HepG2 (cell line): Measurements from ENCODE around the gene SDR42E2. TPM values are rescaled to one million over a fixed set of nuclear protein-coding genes. Genes with fewer than 3 reads are reported as not detected.

Experiments
- EP300 ChIP-seq, 3 experiments: sonication (generic) in 1 of 3; formaldehyde crosslinking in 1 of 3; IDR thresholded peaks; 2 replicates each; pipeline versions ENCODE4 v1.5.1 to v1.6.1; 2011 to 2020; ENCODE audit warnings: low read depth in 2 of 3, low read length in 2 of 3, borderline replicate concordance in 1 of 3, improper control_type of control experiment in 1 of 3, mild to moderate bottlenecking in 1 of 3, missing genetic modification reagents in 1 of 3, moderate library complexity in 1 of 3
- FOSL1 ChIP-seq: sonication (generic); formaldehyde crosslinking; IDR thresholded peaks from 2 replicates; pipeline ENCODE4 v1.9.0; 2021; ENCODE audit warnings: missing genetic modification reagents, borderline replicate concordance
- HNF4G ChIP-seq, 2 experiments: sonication (generic) in 1 of 2; formaldehyde crosslinking in 1 of 2; IDR thresholded peaks; 2 replicates each; pipeline versions ENCODE4 v1.4.0 to v1.6.1; 2011 to 2020; ENCODE audit warnings: borderline replicate concordance in 2 of 2, low read depth in 2 of 2, mild to moderate bottlenecking in 2 of 2, low read length in 1 of 2, missing genetic modification reagents in 1 of 2, moderate library complexity in 1 of 2
- HNRNPLL ChIP-seq: fragments of 200-400 bp; formaldehyde crosslinking; IDR thresholded peaks from 2 replicates; pipeline ENCODE4 v1.6.1; 2017; ENCODE audit warnings: mild to moderate bottlenecking, low read depth, low read length; ENCODE audit not compliant: poor library complexity, severe bottlenecking
- MIER2 ChIP-seq: IDR thresholded peaks from 2 replicates; pipeline ENCODE4 v1.6.1; 2016; ENCODE audit warnings: missing biosample characterization, missing genetic modification reagents
- NFKBIZ ChIP-seq: IDR thresholded peaks from 2 replicates; pipeline ENCODE4 v1.6.1; 2018; ENCODE audit warnings: missing genetic modification reagents, missing compliant biosample characterization
- SMARCC2 ChIP-seq: fragments of 450-650 bp; IDR thresholded peaks from 2 replicates; pipeline ENCODE4 v1.6.1; 2017; ENCODE audit warnings: antibody characterized with exemption, mild to moderate bottlenecking
- SOX13 ChIP-seq, 3 experiments: fragments of 450-650 bp in 1 of 3; sonication (generic) in 1 of 3; formaldehyde crosslinking in 1 of 3; IDR thresholded peaks in 2 of 3; conservative IDR thresholded peaks in 1 of 3; 2 replicates each; pipeline versions ENCODE4 v1.5.0 to v1.6.1; 2016 to 2020; ENCODE audit warnings: antibody characterized with exemption in 1 of 3, mild to moderate bottlenecking in 1 of 3, missing compliant biosample characterization in 1 of 3, missing genetic modification reagents in 1 of 3, moderate library complexity in 1 of 3
- TBL1XR1 ChIP-seq: fragments of 150-350 bp; IDR thresholded peaks from 2 replicates; pipeline ENCODE4 v1.6.1; 2014; ENCODE audit warnings: borderline replicate concordance, low read length; ENCODE audit not compliant: partially characterized antibody
- ZNF451 ChIP-seq: sonication (generic); formaldehyde crosslinking; IDR thresholded peaks from 2 replicates; pipeline ENCODE4 v1.5.0; 2020; ENCODE audit warnings: mild to moderate bottlenecking, missing genetic modification reagents
- polyA plus RNA-seq, 8 experiments: library from polyadenylated mRNA; depleted of rRNA in 3 of 8; stranded (reverse) in 7 of 8; unstranded in 1 of 8; fragments of >200 nt; fragmentation: Illumina TruSeq in 4 of 8; extraction: Trizol in 4 of 8; gene quantifications; 2 replicates each; pipeline versions ENCODE4 v1.2.1 to v1.2.3, GENCODE V29; 2011 to 2016; ENCODE audit warnings: low read depth in 4 of 8, missing spikeins in 1 of 8, mixed read lengths in 1 of 8; ENCODE audit not compliant: insufficient read depth in 1 of 8
- total RNA-seq, 5 experiments: library from RNA; depleted of rRNA; stranded (reverse); fragments of >200 nt; fragmentation: Illumina TruSeq; extraction: Trizol; gene quantifications; 2 replicates each; pipeline ENCODE4 v1.2.3, GENCODE V29; 2016; ENCODE audit warnings: low read depth in 1 of 5
- TF ChIP-seq, protein P1 (sequence below): sonication (generic); formaldehyde crosslinking; IDR thresholded peaks from 2 replicates; pipeline ENCODE4 v1.8.1; 2023; ENCODE audit warnings: mild to moderate bottlenecking, missing genetic modification reagents
- TF ChIP-seq, protein P2 (sequence below): fragments of 450-650 bp; IDR thresholded peaks from 2 replicates; pipeline ENCODE4 v1.6.1; 2017; ENCODE audit warnings: mild to moderate bottlenecking
- TF ChIP-seq, protein P3 (sequence below): sonication (generic); formaldehyde crosslinking; IDR thresholded peaks from 2 replicates; pipeline ENCODE4 v1.5.0; 2020; ENCODE audit warnings: missing genetic modification reagents
- TF ChIP-seq, protein P4 (sequence below): sonication (generic); formaldehyde crosslinking; IDR thresholded peaks from 2 replicates; pipeline ENCODE4 v1.5.1; 2020; ENCODE audit warnings: mild to moderate bottlenecking, missing genetic modification reagents, moderate library complexity
- TF ChIP-seq, protein P5 (sequence below): sonication (generic); formaldehyde crosslinking; IDR thresholded peaks from 2 replicates; pipeline ENCODE4 v1.9.0; 2022; ENCODE audit warnings: missing genetic modification reagents, mild to moderate bottlenecking, borderline replicate concordance
- TF ChIP-seq, protein P6 (sequence below): sonication (generic); formaldehyde crosslinking; IDR thresholded peaks from 2 replicates; pipeline ENCODE4 v1.4.0; 2020; ENCODE audit warnings: missing genetic modification reagents

The SDR42E2 gene
- total and polyA plus RNA-seq, 2 of the 13 experiments (the other 11 are each of a cell fraction or from before 2014, with no cell fraction given): 0.05 to 0.11 TPM

DNA sequence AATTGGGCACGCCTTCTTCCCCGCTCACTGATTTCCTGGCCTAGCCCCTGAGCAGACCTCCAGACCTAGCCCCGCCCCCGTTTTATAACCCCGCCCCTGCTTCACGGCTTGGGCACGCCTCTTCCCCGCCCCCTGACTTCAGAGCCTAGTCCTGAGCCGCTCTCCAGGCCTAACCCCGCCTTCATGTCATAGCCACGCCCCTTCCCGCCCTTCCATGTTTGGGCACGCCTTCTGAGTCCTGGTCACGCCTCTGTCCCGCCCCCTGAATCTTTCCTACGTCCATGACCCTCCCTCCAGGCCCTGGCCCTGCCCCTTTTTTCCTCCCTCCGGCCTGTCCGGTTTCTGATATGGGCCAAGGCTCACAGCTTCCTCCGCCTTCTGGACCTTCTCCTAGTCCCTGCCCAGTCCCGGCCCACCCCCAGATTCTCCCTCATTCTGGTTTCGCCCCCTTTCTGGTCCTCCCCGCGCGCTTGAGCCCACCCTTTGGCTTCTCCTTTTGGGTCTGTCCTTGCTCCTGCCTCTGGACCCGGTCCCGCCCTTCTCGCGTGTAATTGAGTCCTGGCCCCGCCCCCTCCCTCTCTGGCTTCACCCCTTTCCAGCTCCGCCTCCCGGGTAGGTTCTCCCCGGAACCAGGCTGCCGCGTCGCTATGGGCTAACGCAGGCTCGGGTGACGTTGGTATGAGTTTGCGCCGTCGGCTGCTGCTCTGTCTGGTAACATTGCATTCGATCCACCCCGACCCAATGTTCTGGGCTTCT is 28.6 kb downstream of the SDR42E2 start (continued):
- TF ChIP-seq SOX13 (IDR thresholded peaks at IDR 0.05): no peak
- no peak; a peak in 1 of 4 replicates for TF ChIP-seq SOX13 (CRISPR knock-in tag; conservative IDR thresholded peaks at IDR 0.05 in 1 of 2, IDR thresholded peaks at IDR 0.05 in 1 of 2)
- TF ChIP-seq TBL1XR1: no peak
- TF ChIP-seq, protein P1, sequence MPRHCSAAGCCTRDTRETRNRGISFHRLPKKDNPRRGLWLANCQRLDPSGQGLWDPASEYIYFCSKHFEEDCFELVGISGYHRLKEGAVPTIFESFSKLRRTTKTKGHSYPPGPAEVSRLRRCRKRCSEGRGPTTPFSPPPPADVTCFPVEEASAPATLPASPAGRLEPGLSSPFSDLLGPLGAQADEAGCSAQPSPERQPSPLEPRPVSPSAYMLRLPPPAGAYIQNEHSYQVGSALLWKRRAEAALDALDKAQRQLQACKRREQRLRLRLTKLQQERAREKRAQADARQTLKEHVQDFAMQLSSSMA (CRISPR knock-in tag): no peak
- TF ChIP-seq SMARCC2: no peak
- TF ChIP-seq ZNF451 (CRISPR knock-in tag): no peak
- no peak for TF ChIP-seq MIER2 (CRISPR knock-in tag)
- peak; percentile 86 for TF ChIP-seq HNRNPLL
- TF ChIP-seq, protein P2, sequence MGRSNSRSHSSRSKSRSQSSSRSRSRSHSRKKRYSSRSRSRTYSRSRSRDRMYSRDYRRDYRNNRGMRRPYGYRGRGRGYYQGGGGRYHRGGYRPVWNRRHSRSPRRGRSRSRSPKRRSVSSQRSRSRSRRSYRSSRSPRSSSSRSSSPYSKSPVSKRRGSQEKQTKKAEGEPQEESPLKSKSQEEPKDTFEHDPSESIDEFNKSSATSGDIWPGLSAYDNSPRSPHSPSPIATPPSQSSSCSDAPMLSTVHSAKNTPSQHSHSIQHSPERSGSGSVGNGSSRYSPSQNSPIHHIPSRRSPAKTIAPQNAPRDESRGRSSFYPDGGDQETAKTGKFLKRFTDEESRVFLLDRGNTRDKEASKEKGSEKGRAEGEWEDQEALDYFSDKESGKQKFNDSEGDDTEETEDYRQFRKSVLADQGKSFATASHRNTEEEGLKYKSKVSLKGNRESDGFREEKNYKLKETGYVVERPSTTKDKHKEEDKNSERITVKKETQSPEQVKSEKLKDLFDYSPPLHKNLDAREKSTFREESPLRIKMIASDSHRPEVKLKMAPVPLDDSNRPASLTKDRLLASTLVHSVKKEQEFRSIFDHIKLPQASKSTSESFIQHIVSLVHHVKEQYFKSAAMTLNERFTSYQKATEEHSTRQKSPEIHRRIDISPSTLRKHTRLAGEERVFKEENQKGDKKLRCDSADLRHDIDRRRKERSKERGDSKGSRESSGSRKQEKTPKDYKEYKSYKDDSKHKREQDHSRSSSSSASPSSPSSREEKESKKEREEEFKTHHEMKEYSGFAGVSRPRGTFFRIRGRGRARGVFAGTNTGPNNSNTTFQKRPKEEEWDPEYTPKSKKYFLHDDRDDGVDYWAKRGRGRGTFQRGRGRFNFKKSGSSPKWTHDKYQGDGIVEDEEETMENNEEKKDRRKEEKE: no peak
- peak; percentile 61; the same call in 1 of the 2 replicates for TF ChIP-seq NFKBIZ (CRISPR knock-in tag)
- TF ChIP-seq HNF4G (IDR thresholded peaks at IDR 0.05; ENCODE audit: borderline replicate concordance, low read depth, low read length): no peak
- peak; percentile 55; the same call in 1 of the 2 replicates for TF ChIP-seq HNF4G (CRISPR knock-in tag; IDR thresholded peaks at IDR 0.05; ENCODE audit: borderline replicate concordance, low read depth)
- TF ChIP-seq, protein P3, sequence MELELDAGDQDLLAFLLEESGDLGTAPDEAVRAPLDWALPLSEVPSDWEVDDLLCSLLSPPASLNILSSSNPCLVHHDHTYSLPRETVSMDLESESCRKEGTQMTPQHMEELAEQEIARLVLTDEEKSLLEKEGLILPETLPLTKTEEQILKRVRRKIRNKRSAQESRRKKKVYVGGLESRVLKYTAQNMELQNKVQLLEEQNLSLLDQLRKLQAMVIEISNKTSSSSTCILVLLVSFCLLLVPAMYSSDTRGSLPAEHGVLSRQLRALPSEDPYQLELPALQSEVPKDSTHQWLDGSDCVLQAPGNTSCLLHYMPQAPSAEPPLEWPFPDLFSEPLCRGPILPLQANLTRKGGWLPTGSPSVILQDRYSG: no peak
- TF ChIP-seq, protein P4, sequence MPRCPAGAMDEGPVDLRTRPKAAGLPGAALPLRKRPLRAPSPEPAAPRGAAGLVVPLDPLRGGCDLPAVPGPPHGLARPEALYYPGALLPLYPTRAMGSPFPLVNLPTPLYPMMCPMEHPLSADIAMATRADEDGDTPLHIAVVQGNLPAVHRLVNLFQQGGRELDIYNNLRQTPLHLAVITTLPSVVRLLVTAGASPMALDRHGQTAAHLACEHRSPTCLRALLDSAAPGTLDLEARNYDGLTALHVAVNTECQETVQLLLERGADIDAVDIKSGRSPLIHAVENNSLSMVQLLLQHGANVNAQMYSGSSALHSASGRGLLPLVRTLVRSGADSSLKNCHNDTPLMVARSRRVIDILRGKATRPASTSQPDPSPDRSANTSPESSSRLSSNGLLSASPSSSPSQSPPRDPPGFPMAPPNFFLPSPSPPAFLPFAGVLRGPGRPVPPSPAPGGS (CRISPR knock-in tag): 0 out of 2 replicates have a peak, but pooled peaks have one; percentile 41
- no peak for TF ChIP-seq EP300 (IDR thresholded peaks at IDR 0.05; ENCODE audit: low read depth in 2 of 2, low read length in 2 of 2)
- TF ChIP-seq EP300 (CRISPR knock-in tag; IDR thresholded peaks at IDR 0.05; ENCODE audit: borderline replicate concordance): no peak
- TF ChIP-seq, protein P5, sequence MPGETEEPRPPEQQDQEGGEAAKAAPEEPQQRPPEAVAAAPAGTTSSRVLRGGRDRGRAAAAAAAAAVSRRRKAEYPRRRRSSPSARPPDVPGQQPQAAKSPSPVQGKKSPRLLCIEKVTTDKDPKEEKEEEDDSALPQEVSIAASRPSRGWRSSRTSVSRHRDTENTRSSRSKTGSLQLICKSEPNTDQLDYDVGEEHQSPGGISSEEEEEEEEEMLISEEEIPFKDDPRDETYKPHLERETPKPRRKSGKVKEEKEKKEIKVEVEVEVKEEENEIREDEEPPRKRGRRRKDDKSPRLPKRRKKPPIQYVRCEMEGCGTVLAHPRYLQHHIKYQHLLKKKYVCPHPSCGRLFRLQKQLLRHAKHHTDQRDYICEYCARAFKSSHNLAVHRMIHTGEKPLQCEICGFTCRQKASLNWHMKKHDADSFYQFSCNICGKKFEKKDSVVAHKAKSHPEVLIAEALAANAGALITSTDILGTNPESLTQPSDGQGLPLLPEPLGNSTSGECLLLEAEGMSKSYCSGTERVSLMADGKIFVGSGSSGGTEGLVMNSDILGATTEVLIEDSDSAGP (CRISPR knock-in tag): no peak
- TF ChIP-seq, protein P6, sequence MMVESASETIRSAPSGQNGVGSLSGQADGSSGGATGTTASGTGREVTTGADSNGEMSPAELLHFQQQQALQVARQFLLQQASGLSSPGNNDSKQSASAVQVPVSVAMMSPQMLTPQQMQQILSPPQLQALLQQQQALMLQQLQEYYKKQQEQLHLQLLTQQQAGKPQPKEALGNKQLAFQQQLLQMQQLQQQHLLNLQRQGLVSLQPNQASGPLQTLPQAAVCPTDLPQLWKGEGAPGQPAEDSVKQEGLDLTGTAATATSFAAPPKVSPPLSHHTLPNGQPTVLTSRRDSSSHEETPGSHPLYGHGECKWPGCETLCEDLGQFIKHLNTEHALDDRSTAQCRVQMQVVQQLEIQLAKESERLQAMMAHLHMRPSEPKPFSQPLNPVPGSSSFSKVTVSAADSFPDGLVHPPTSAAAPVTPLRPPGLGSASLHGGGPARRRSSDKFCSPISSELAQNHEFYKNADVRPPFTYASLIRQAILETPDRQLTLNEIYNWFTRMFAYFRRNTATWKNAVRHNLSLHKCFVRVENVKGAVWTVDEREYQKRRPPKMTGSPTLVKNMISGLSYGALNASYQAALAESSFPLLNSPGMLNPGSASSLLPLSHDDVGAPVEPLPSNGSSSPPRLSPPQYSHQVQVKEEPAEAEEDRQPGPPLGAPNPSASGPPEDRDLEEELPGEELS: no peak; the same call in 1 of the 2 replicates
- no peak for TF ChIP-seq FOSL1
